BJ (cell line): ENCODE data around the gene IRF6. TPM values are rescaled to one million over a fixed set of nuclear protein-coding genes. Genes with fewer than 3 reads are reported as not detected.

Source experiments
- CTCF ChIA-PET: fragments of 350-600 bp; formaldehyde crosslinking; extraction: SDS; loops from one replicate; lab custom pipeline; 2021; ENCODE audit warnings: antibody characterized with exemption, inconsistent platforms; lab: Yijun Ruan, JAX
- POLR2A ChIA-PET: fragments of 300-600 bp; sonication (Branson Sonifier 250); formaldehyde crosslinking; extraction: SDS; loops from one replicate; lab custom pipeline; 2021; ENCODE audit warnings: antibody characterized with exemption; lab: Charles Lee
- DNase-seq: peaks from one replicate; pipeline ENCODE4 v3.0.0-alpha.2; 2011; ENCODE audit warnings: low read depth
- H3K27me3 ChIP-seq: 2 replicates; pipeline ENCODE4 v1.6.0; 2011; ENCODE audit warnings: low read length; ENCODE audit not compliant: control insufficient read depth, insufficient read depth
- H3K36me3 ChIP-seq: 2 replicates; pipeline ENCODE4 v1.5.1; 2011; ENCODE audit warnings: low read length; ENCODE audit not compliant: control insufficient read depth, insufficient read depth
- H3K4me3 ChIP-seq: 2 replicates; pipeline ENCODE4 v1.5.1; 2011; ENCODE audit warnings: low read depth, mild to moderate bottlenecking, control low read depth, low read length
- CTCF ChIP-seq: IDR thresholded peaks from 2 replicates; pipeline ENCODE4 v1.5.1; 2011; ENCODE audit warnings: low read depth, mild to moderate bottlenecking, control low read depth, inconsistent platforms, low read length, moderate library complexity; ENCODE audit not compliant: insufficient read depth
- polyA plus RNA-seq: library from polyadenylated mRNA; depleted of rRNA; stranded (reverse); fragments of >200 nt; gene quantifications from 2 replicates; pipeline ENCODE4 v1.2.3, GENCODE V29; 2011

The IRF6 gene
- polyA plus RNA-seq, 1 experiment: 1.7 TPM

GRCh38 chr1:209746451-209747165, 59.3 kb downstream of the IRF6 start:
- TF ChIP-seq CTCF: no peak
- H3K27me3 ChIP-seq: peaks cover 2% of the 10 kb centered on the region
- no peak for DNase-seq
- no peaks in the 10 kb centered on the region for H3K36me3 ChIP-seq
- POLR2A ChIA-PET: no interaction called here
- no peak overlapping the region for H3K4me3 ChIP-seq
- CTCF ChIA-PET: interaction anchor here (0.8 kb wide), 1 partner anchor 9 kb away, joined by 3 read pairs; no protein-coding TSS in a partner anchor

- ChIA-PET POLR2A (no interaction called here), CTCF (interaction anchor here (0.8 kb wide), 1 partner anchor 14 kb away, joined by 3 read pairs; no protein-coding TSS in a partner anchor)
- peaks cover 2% of the 10 kb centered on the region for H3K27me3 ChIP-seq
- no peak for TF ChIP-seq CTCF
- H3K4me3 ChIP-seq: no peak overlapping the region
- H3K36me3 ChIP-seq: no peaks in the 10 kb centered on the region
- no peak for DNase-seq
These were observed 62.8 kb downstream of the IRF6 start for GRCh38 chr1:209743145-209743482.

- ChIA-PET POLR2A (no interaction called here), CTCF (interaction anchor here (0.8 kb wide), 1 partner anchor 13 kb away, joined by 3 read pairs; no protein-coding TSS in a partner anchor)
- H3K4me3 ChIP-seq: no peak overlapping the region
- peaks cover 2% of the 10 kb centered on the region for H3K27me3 ChIP-seq
- no peak for TF ChIP-seq CTCF
- H3K36me3 ChIP-seq: no peaks in the 10 kb centered on the region
- no peak for DNase-seq
These were observed 63.4 kb downstream of the IRF6 start for GRCh38 chr1:209742409-209743144.

- ChIA-PET POLR2A (no interaction called here), CTCF (no interaction called here)
- no peak for TF ChIP-seq CTCF
- Histone ChIP-seq H3K36me3 (no peaks in the 10 kb centered on the region), H3K4me3 (no peak overlapping the region), H3K27me3 (peaks cover 2% of the 10 kb centered on the region)
- no peak for DNase-seq
These were observed 64.1 kb downstream of the IRF6 start for GRCh38 chr1:209741889-209742288.

- CTCF ChIA-PET: no interaction called here
- TF ChIP-seq CTCF: no peak
- no peak overlapping the region for H3K4me3 ChIP-seq
- POLR2A ChIA-PET: no interaction called here
- DNase-seq: no peak
- peaks cover 2% of the 10 kb centered on the region for H3K27me3 ChIP-seq
- H3K36me3 ChIP-seq: no peaks in the 10 kb centered on the region
These were observed 64.7 kb downstream of the IRF6 start for GRCh38 chr1:209741193-209741592.
